NOMO-1 treated with dmso at 0.1 percent for 144 hours (cell line): ENCODE results near the gene GRM4.

Experiments used
- DNase-seq: peaks from one replicate; lab custom pipeline; 2025; ENCODE audit not compliant: unreplicated experiment; lab: John Stamatoyannopoulos, UW

GRM4 gene

DNA sequence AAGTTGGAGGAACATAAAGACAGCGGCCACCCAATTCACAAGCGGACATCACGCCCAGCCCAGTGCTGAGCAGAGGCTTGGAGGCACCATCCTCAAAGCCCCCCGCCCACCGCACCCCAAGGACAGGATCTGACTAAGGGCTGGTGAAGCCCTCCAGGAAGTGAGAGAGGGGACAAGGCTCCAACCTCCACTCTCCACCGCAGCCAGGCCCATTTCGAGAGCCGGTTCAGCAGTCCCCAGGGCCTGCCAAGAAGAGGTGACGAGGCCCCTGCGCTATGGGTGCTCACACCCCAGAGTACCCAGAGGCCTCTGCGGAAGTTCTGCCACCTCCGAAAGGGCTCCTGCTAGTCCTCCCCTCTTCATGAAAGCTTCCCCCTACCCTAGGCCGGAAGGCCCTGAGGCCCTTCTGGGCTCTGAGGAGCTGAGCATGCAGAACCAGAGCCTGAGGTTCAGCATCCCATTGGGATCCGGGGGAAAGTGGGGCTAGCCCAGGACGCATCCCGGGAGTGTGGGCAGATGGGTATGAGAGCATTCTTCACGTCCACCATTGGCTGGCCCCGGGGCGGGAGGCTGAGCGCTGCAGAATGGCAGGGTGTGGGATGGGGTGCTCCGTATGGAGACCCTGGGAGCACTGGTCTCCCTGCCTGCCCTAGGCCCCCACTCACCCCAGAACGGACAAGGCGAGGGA is 2.5 kb downstream of the GRM4 start:
- no peak for DNase-seq

DNA sequence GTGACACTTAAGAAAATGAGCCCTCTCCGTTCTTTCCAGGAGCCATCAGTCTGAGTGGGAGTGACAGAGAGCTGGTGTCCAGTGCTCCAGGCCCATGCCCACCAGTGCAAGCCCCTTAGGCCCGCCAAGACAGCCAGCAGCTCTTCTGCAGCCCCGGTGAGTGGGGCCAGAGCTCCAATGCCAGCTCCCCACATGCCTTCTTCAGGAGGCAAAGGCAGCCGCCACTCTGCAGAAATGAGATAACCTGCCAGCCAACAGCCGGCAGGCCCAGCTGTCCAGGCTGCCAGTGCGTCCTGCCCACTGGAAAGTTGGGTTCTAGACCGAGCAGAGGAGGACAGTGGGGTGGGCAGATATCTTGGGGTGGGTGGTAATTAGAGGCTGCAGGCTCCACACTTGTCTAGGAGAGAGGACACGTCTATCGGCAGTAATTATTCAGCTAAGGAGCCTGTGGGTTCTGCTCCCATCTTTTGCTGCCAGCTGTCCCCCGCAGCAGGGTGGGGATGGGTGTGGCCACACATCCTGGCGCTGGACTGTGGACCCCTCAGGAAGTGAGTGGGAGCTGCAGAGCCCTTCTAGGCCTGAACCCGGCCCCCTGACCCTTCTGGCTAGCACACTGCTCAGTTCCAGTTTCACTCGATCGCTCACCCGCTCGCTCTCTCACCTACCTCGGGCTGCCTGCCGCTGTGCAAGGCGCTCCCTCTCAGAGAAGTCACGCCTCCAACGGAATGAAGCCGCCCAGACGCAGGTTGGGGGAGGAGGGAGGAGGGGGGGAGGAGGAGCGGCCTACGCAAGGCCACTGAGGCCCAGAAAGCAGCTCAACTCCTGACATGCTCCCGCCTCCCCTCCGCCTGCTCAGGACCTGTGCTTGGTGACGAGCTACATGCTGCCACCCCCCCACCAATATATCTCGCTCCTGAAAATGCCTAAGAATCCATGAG is 3.6 kb downstream of the GRM4 start:
- no peak for DNase-seq

DNA sequence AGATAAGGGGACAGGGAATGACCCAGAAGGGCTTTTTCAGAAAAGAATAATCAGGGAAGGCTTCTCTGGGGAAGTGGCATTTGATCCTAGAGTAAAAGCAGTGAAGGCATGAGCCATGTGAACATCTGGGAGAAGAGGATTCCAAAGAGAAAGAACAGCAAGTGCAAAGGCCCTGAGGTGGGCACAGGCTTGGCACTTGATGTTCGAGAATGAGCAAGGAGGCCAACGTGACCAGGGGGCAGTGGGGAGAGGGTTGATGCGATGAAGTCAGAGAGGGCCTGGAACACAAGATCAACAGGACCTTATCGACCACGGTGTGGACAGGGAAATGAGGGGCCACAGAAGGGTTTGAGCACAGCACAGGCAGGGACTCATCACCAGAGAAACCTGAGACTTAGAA is 5.8 kb downstream of the GRM4 start:
- DNase-seq, result no peak

DNA sequence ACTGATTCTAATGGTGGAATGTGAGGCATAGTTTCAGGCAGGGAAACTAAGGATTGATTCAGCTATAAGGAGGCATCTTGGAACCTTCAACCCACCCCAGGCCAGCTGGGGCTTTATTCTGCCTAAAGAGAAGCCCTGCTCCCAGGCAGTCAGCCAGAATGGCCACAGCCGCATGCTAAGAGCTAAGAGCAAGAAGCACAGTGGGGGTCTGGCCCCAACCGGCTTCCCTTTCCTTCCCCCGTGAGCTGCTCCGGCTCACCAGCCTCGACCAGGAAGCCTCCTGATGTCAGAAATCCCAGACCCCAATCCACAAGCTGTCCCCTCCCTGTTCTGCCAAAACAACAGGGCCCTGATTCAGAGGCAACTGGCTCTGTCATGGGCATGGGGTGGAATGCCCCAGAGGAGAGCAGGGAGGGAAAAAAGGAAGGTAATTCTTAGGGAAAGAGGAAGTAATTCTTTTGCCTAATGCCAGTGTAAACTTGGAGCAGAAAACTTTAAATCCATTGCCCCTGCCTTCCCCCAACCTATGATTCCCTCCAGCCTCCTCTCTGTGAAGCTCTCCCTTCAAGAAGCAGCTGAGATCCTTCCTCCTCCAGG is 6.9 kb downstream of the GRM4 start:
- DNase-seq, result no peak

DNA sequence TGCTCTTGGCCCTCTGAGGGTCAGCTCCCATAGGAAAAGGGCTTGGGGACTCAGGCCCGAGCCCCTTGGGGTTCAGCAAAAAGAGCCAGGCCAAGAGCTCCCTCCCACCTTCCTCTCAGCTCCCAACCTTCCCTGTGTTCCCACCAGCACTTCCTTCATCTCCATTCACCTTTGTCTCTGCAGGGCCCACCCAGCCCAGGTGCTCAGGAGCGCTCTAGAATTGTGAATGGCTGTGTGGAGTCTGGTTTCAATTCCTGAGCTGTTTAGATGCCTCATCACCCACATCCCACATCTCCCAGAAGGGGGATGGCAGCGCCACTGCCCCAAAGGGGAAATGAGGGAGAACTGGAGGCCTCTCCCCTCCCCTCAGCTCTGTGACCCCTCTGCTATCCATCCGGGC is 7.7 kb downstream of the GRM4 start:
- DNase-seq, result no peak

DNA sequence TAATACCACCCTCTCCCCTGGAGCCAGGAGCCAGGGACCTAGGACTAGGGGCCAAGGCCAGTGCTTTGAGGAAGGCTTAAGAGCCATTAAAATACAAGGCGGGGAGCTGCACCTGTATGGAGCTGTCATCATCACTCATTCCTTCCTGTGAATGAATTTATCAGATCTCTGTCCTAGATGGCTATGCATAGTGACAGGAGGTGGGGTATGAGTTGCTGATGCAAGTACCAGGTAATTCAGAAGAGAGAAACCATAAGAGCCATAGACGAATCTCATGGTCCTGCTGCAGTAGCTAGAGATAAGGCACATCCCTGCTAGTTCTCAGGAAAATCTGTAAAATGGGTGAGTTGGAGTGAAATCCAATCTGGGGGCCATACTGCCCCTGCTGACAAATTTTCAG is 10.3 kb downstream of the GRM4 start:
- no peak for DNase-seq

DNA sequence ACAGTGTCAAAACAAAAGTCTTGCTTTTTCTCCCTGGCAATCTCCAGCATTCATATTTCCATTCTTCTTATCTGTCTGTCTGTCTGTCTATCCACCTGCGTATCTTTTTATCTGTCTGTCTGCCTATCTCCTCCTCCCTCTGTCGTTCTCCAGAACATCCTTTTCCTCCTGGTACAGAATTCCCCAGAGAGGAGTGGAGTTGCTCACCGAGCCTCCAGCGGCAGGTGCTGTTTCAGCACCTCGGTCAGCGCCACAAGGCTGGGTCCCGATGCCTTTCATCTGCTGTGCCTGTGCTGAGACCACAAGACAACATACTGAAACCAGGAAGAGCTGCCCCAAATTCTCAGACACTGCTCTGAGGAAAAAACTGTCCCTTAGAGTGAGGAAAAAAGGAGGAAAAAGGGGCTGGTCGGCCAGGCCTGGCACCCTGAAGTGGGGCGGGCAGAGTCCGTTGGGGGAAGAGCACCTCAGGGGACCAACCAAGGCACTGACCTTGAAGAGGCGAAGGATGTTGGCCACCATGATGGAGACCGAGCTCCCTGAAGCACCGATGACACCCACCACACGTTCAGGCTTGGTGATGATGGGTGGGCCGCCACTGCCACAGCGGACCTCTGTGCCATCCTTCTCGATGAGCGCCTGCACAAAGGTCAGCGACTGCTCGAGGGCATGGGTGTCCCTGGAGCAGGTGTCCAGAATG is 13.3 kb downstream of the GRM4 start:
- DNase-seq, result no peak

DNA sequence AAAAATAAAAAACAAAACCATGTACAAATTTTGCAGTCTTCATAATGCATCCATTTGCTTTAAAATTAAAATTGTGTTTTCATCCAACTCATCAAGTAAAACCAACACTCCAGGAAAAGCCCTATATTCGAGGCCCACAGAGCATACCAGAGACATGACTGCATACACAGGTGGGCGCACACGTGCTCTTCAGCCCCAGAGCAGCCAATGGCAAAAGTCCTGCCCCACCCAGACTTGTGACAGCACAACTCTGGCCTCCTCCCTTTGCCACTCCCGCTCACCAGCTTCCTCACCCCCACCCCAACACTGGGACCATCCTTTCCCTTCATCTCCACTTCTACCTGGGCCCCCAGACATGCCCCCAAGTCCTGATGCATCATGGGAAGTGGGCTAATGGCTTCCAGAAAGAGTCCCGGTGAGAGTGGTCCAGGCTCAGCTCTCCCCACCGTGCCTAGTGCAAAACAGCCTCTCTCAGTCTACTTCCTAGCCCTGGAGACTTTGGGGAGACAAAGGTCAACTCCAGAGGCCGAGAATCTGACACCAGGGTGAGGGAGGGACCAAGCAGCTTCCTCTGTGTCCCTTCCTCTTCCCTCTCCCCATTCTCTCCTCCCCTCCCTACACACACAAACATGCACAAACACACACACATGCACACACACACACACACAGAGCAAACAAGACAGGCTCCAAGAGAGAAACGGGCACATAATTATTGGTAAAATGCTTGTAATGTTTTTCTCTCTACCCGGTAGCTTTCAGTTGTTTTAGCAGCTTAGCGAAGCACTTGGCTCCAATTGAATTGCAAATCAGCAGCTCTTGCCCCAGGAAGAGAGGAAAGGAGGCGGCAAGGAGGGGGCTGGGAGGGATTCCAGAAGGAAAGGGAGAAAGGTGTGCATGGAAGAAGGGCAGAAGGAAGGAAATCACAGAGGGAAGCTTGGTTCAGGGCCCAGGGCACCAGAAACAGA is 14.3 kb downstream of the GRM4 start:
- no peak for DNase-seq

DNA sequence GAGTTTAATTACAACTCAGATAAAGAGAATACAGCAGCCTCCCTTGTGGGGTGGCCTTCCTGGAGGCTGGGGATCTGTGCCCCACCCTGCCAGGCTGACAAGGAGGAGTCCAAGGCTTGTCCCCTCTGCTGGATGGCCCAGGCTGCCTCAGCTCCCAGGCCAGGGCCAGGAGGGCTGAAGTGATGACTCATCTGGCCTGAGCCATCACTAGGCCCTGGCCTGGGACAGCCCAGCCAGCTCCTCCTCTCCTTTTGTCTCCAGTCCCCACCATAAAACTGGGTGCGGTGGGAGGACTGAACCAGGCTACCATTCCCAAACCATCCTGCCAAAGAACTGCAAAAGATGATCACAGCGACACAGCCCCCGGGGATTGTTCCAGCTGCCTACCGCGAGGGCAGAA is 15.0 kb downstream of the GRM4 start:
- no peak for DNase-seq

DNA sequence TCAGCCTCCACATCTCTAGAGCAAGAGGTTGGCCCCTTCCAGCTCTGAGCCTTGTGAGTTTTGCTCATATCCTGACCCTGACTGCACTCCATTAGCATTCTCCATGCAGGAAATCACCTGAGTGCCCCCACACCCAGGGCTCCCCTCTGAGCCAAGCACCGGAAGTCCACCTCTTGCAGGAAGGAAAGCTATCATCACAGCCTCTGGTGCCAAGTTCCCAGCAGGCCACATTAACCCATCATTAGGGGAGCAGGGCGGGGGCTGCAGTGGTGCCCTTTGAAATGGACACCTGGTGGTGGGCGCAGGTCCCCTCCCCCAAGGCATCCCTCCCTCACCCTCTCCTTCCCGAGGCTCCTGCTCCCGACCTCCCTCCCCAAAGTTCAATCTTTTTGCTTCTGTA is 16.1 kb downstream of the GRM4 start:
- no peak for DNase-seq

DNA sequence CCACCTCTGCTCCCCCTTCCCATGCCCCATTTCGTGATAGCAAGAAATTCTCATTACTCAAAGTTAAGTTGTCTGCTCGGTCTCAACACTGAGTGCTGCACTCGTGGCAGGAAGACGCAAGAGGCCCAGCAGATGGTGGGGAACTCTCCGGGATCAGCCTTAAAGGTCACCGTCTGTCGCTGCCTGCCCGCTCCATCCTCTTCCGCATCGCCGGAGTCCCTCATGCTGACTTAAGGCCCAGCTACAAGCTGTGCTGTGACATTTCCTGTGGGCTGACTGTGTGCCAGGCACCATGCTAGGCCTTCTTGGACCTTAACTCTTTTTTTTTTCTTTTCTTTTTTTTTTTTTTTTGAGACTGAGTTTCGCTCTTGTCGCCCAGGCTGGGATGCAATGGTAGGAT is 17.8 kb downstream of the GRM4 start:
- no peak for DNase-seq

DNA sequence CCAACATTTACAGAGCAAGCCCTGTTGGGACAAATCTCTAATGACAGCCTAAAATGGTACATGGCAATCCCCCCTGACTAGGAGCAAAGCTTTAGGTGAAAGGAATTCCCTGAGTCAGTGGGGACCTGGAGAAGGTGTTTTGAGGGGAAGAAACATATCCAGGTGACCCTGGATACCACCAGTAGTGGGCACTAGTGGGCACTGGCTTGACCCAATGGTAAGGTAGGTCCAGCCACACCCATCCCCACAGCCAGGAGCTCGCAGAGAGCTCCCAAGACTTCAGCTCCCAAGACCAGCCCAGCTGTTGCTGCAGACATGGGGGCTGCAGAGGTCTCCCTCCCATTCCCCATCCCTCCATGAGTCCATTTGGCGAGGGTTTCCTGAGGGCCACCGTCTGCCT is 19.5 kb downstream of the GRM4 start:
- no peak for DNase-seq

DNA sequence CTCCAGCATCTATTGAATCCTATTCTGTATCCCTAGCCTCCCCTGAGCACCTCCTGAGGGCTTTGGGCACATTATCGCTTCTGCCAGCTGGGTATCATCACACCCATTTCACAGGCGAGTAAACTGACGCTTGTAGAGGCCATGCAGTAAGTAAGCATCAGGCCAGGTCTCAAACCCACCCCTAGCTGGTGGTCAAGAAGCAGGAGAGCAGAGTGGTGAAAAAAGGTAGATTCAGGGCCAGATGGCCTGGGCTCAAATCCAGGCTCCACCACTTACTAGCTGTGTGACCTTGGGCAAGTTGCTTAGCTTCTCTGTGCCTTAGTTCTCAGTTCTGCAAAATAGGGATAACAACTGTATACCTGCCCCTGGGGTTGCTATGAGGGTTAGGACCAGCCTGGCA is 19.9 kb downstream of the GRM4 start:
- DNase-seq, result no peak

DNA sequence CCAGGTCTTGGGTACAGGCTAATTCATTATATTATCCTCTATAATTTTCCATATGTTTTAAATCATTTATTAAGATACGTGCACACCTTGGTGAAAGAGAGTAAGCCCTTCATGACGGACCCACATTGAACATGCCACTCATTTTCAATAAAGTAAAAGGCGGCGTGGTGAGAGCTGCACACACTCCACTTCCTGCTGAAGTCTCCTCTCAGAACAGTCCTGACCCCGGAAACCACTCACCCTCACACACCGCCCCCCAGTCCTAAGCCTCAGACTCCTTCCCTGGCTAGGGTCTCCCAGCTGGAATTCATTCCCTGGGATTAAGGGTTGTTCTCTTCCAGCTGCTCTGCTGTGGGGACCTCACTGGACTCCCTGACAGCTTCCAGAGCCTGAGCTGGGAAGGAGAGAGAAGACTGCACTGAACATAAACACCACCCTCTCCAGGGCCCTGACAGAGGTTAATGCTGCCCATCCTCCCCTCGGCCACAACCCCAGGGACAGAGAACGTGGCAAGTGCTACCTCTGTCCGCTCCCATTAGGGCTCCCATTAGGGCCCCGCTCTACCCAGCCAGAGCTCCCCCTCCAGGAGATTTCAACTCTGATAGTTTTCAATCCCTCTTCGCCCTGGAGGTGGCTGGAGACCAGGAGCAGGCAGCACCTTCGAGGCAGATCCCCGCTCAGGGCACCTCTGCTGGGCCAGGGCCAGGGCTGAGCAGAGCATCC is 24.8 kb downstream of the GRM4 start:
- no peak for DNase-seq

DNA sequence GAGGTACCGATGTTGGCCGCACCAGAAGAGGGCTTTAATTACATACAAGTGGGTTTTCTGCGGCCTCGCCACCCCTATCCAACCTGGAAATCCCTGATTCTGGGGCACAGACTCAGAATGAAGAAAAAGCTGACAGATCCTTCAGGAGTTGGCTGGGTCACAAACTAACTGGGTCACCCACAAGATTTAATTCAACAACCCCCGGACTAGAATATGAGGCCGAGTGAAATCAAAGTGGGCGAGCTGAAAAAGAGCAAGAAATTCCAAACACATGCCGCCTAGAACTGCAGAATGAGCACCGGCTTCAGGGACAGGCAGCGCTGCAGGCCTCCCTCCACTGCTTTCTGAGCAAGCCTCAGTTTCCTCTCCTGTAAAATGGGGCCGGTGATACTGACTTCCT is 30.0 kb downstream of the GRM4 start:
- DNase-seq, result no peak

DNA sequence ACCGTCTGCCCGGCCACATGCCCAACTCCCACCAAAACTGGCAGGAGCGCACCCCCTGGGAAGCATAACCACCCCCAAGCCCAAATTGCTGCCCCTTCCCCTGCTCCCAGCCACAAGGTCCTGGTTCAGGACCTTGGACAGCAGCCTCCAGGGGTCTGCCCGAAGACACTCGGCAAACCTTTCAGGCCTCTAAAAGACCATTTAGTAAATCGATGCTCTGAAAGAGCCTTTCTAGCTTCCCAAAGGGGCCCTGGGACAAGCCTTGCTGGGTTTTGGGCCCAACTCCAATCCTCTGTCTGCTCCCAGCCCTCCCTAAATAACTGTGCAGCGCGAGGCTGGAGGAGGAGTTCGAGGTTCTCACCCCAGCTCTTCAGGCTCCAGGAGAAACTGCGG is 30.5 kb downstream of the GRM4 start:
- no peak for DNase-seq

DNA sequence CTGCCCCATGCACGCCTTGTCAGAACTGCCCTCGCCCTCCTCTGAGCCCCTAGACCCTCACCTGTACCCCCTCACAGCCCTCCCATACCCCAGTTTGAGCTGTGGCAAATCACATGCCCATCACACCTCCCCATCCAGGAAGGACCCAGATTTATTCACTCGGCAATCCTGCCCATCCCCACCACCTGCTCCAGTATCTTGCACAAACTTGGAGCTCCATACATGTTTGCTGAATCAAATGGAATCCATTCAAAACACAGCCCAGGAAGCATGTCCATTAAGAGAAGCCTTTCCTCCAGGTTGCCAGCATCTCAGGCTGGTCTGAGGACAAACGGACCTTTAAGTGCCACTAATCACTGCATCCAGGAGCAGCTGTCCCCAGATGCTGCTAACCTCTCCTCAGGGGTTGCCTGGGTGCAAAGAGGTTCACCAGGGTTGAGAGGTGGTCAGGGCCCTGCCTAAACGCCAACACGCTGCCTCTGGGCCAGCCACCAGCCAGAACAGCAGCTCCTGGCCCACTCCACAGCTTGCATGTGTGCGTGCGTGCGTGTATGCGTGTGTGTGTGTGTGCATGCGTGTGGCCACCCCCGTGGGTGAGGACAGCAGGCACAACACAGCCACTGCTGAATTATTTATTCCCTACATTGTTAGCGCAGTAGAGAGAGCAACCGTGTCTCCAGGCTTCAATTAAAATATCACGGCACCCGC is 31.0 kb downstream of the GRM4 start:
- no peak for DNase-seq

DNA sequence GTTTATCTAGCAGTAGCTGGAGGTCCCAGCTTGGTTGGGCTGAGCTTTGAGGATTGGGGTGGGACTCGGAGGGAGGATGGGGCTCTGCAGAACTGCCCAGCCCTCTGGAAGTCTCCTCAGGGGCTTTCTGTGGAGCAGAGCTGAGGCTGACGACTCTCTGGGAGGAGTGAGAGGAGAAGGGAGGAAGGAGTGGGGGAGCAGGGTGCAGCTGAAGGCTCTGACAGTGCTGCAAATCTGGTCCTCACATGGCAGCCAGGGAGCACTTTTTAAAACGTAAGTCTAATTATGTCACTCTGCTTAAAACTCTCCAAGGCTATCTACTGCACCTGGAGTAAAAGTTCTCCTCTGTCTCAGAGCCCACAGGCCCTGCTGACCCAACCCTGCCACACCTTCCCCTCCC is 32.4 kb downstream of the GRM4 start:
- no peak for DNase-seq

DNA sequence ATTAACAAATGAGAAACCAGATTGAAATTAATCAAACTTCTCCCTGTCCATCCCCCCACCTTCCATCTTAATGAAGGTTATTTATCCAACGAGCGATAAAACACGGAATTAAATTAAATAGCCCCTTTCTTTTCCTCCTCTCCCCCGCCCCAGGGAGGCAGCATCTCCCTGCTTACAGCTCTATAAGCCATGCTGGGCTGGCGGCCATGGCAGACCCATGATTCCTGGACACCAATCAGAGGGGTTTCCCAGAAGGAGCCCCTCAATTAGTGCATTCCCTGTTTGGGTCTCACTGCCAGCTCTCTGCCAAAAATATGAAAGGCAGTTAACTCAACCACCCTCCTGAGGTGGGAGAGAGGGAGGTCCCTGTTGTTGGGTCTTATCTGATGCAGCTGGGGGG is 33.8 kb downstream of the GRM4 start:
- no peak for DNase-seq
